GM23338 (cell line): ENCODE results near the gene TAGLN3. TPM values are rescaled to one million over a fixed set of nuclear protein-coding genes. Genes with fewer than 3 reads are reported as not detected.

Experiments
- ATAC-seq: fragments of 200-7000 bp; cut with Tn5 transposase; 3 replicates; pipeline ENCODE4 v1.9.1; 2020
- DNase-seq: peaks from one replicate; pipeline ENCODE4 v3.0.0-alpha.2; 2015; ENCODE audit warnings: low spot score
- H2AFZ ChIP-seq: fragments of 200-600 bp; sonication (generic); 2 replicates; pipeline ENCODE4 v1.8.0; 2016; ENCODE audit warnings: antibody characterized with exemption, mild to moderate bottlenecking, moderate library complexity
- H3F3A ChIP-seq: fragments of 200-600 bp; sonication (generic); replicated peaks from 2 replicates; pipeline ENCODE4 v1.8.0; 2017; ENCODE audit warnings: antibody characterized with exemption, mixed run types, low read depth
- H3K27ac ChIP-seq: fragments of 200-600 bp; sonication (generic); 2 replicates; pipeline ENCODE4 v1.6.1; 2016; ENCODE audit warnings: low read depth
- H3K27me3 ChIP-seq: fragments of 200-600 bp; sonication (generic); 2 replicates; pipeline ENCODE4 v1.8.0; 2016; ENCODE audit warnings: mild to moderate bottlenecking, mixed run types, moderate library complexity; ENCODE audit not compliant: insufficient read depth
- H3K36me3 ChIP-seq: fragments of 200-600 bp; sonication (generic); 2 replicates; pipeline ENCODE4 v1.8.0; 2016; ENCODE audit warnings: mild to moderate bottlenecking; ENCODE audit not compliant: insufficient read depth
- H3K4me1 ChIP-seq: fragments of 200-600 bp; sonication (generic); 2 replicates; pipeline ENCODE4 v1.8.0; 2016; ENCODE audit warnings: mild to moderate bottlenecking, moderate library complexity; ENCODE audit not compliant: insufficient read depth
- H3K4me2 ChIP-seq: fragments of 200-600 bp; sonication (generic); 2 replicates; pipeline ENCODE4 v1.7.1; 2017; ENCODE audit warnings: mixed run types
- H3K4me3 ChIP-seq: fragments of 200-600 bp; sonication (generic); 2 replicates; pipeline ENCODE4 v1.6.1; 2016; ENCODE audit warnings: mixed run types
- H3K79me2 ChIP-seq: fragments of 200-600 bp; sonication (generic); replicated peaks from 2 replicates; pipeline ENCODE4 v1.8.0; 2017; ENCODE audit warnings: mild to moderate bottlenecking; ENCODE audit not compliant: insufficient read depth
- H3K9me2 ChIP-seq: fragments of 200-600 bp; sonication (generic); 2 replicates; pipeline ENCODE4 v1.8.0; 2017; ENCODE audit not compliant: insufficient read depth
- H4K20me1 ChIP-seq: fragments of 200-600 bp; sonication (generic); replicated peaks from 2 replicates; pipeline ENCODE4 v1.8.0; 2017; ENCODE audit warnings: mild to moderate bottlenecking; ENCODE audit not compliant: insufficient read depth
- H3K27ac Mint-ChIP-seq: 2 replicates; pipeline ENCODE4 v1.8.0; 2020; ENCODE audit warnings: inconsistent platforms, mild to moderate bottlenecking, moderate library complexity, mixed read lengths
- H3K27me3 Mint-ChIP-seq: 3 replicates; pipeline ENCODE4 v1.8.0; 2022; ENCODE audit warnings: low read depth, mild to moderate bottlenecking, moderate library complexity, mixed read lengths, inconsistent platforms; ENCODE audit not compliant: insufficient read depth, poor library complexity
- H3K36me3 Mint-ChIP-seq: 3 replicates; pipeline ENCODE4 v1.8.0; 2021; ENCODE audit warnings: low read depth, mild to moderate bottlenecking, inconsistent platforms, moderate library complexity, mixed read lengths
- H3K4me1 Mint-ChIP-seq: 3 replicates; pipeline ENCODE4 v1.8.0; 2020; ENCODE audit warnings: mild to moderate bottlenecking, inconsistent platforms, mixed read lengths
- H3K4me3 Mint-ChIP-seq: 3 replicates; pipeline ENCODE4 v1.8.0; 2021; ENCODE audit warnings: moderate library complexity, mild to moderate bottlenecking, inconsistent platforms, mixed read lengths
- H3K9me3 Mint-ChIP-seq: 3 replicates; pipeline ENCODE4 v1.8.0; 2020; ENCODE audit warnings: moderate library complexity, mild to moderate bottlenecking, inconsistent platforms, mixed read lengths
- CREB1 ChIP-seq: fragments of 250-450 bp; sonication (Bioruptor Pico); IDR thresholded peaks from 2 replicates; pipeline ENCODE4 v1.5.0; 2020; ENCODE audit warnings: low read depth, mild to moderate bottlenecking, moderate library complexity
- EZH2 ChIP-seq: fragments of 200-600 bp; sonication (generic); IDR thresholded peaks from one replicate; pipeline ENCODE4 v1.8.0; 2017; ENCODE audit warnings: antibody characterized with exemption, mild to moderate bottlenecking, low read depth; ENCODE audit not compliant: unreplicated experiment
- EZH2phosphoT487 ChIP-seq: fragments of 200-600 bp; sonication (generic); IDR thresholded peaks from one replicate; pipeline ENCODE4 v1.8.1; 2018; ENCODE audit warnings: antibody characterized with exemption; ENCODE audit not compliant: unreplicated experiment
- JUNB ChIP-seq: IDR thresholded peaks from one replicate; pipeline ENCODE4 v1.6.1; 2016; ENCODE audit warnings: antibody characterized with exemption; ENCODE audit not compliant: unreplicated experiment
- NANOG ChIP-seq: IDR thresholded peaks from 2 replicates; pipeline ENCODE4 v1.6.1; 2016; ENCODE audit warnings: antibody characterized with exemption, borderline replicate concordance
- POLR2AphosphoS5 ChIP-seq: IDR thresholded peaks from 2 replicates; pipeline ENCODE4 v1.6.1; 2016; ENCODE audit warnings: antibody characterized with exemption, low read depth
- STAT1 ChIP-seq: IDR thresholded peaks from one replicate; pipeline ENCODE4 v1.6.1; 2016; ENCODE audit warnings: antibody characterized with exemption; ENCODE audit not compliant: unreplicated experiment
- ZNF114 ChIP-seq: fragments of 250-450 bp; sonication (Bioruptor Pico); IDR thresholded peaks from 2 replicates; pipeline ENCODE4 v1.5.0; 2020; ENCODE audit warnings: mild to moderate bottlenecking, moderate library complexity
- ZNF331 ChIP-seq: fragments of 250-450 bp; sonication (Bioruptor Pico); IDR thresholded peaks from 2 replicates; pipeline ENCODE4 v1.5.0; 2020; ENCODE audit warnings: low read depth, mild to moderate bottlenecking, moderate library complexity
- polyA plus RNA-seq: library from polyadenylated mRNA; unstranded; fragments of >200 nt; fragmentation: Nextera tagmentation; extraction: Ambion mirVana; gene quantifications from 2 replicates; pipeline ENCODE4 v1.2.1, GENCODE V29; 2016
- total RNA-seq: library from RNA; depleted of rRNA; stranded (reverse); fragments of >200 nt; shearing (Covaris generic); gene quantifications from 2 replicates; pipeline ENCODE4 v1.2.3, GENCODE V29; 2014
- TF ChIP-seq, protein P1 (sequence below), 2 experiments: fragments of 200-600 bp in 1 of 2; sonication (generic) in 1 of 2; conservative IDR thresholded peaks; 2 replicates each; pipeline versions ENCODE4 v1.5.1 to v1.6.1; 2016 to 2017; ENCODE audit warnings: antibody characterized with exemption in 2 of 2, low read depth in 2 of 2, mild to moderate bottlenecking in 2 of 2, moderate library complexity in 1 of 2
- TF ChIP-seq, protein P2 (sequence below): IDR thresholded peaks from 2 replicates; pipeline ENCODE4 v1.6.1; 2016; ENCODE audit warnings: antibody characterized with exemption
- TF ChIP-seq, protein P3 (sequence below): fragments of 250-450 bp; sonication (Bioruptor Pico); IDR thresholded peaks from 2 replicates; pipeline ENCODE4 v1.5.0; 2020; ENCODE audit warnings: mild to moderate bottlenecking, moderate library complexity
- TF ChIP-seq, protein P4 (sequence below): IDR thresholded peaks from one replicate; pipeline ENCODE4 v1.6.1; 2018; ENCODE audit warnings: antibody characterized with exemption; ENCODE audit not compliant: unreplicated experiment

The TAGLN3 gene
- total and polyA plus RNA-seq, 2 experiments from 2014 or later = 6.8 to 12.6 TPM

DNA sequence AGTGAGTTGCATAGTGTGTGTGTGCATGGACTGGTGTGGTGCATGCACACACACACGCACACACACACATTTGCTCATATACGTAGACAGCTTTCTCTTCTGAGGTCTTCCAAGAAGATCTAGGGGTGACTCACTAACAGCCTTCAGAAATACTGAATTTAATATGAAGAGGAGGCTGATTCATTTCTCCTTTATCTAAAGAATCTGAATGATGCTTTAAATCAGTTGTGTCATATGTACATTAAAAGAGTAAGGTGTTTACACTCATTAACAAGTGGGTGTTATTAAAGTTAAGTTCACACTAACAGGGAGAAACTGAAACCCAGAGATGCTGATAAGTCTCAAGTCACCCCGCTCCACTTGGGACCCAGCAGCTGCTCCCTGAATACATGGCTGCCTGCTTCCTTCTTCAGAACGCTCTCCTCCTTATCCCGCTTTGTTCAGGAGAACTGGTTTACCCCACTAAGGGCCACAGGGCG, 57.8 kb downstream of the TAGLN3 start:
- Histone ChIP-seq H3K79me2 (no peaks in the 10 kb centered on the region), H3K4me1 (peaks cover 13% of the 10 kb centered on the region), H3K4me3 (no peak overlapping the region), H3K27me3 (no peaks in the 10 kb centered on the region), H4K20me1 (no peaks in the 10 kb centered on the region), H3K36me3 (no peaks in the 10 kb centered on the region), H3K9me2 (no peaks in the 10 kb centered on the region), H2AFZ (no peak overlapping the region), H3K4me2 (no peak overlapping the region), H3K27ac (no peak overlapping the region), H3F3A (no peaks in the 10 kb centered on the region)
- Mint-ChIP-seq H3K4me1 (peaks cover 34% of the 10 kb centered on the region), H3K27ac (no peak overlapping the region), H3K4me3 (no peak overlapping the region), H3K36me3 (no peaks in the 10 kb centered on the region; the same call in 2 of the 3 replicates), H3K27me3 (no peaks in the 10 kb centered on the region), H3K9me3 (peaks cover 5% of the 10 kb centered on the region; the same call in 2 of the 3 replicates)
- TF ChIP-seq, protein P1, sequence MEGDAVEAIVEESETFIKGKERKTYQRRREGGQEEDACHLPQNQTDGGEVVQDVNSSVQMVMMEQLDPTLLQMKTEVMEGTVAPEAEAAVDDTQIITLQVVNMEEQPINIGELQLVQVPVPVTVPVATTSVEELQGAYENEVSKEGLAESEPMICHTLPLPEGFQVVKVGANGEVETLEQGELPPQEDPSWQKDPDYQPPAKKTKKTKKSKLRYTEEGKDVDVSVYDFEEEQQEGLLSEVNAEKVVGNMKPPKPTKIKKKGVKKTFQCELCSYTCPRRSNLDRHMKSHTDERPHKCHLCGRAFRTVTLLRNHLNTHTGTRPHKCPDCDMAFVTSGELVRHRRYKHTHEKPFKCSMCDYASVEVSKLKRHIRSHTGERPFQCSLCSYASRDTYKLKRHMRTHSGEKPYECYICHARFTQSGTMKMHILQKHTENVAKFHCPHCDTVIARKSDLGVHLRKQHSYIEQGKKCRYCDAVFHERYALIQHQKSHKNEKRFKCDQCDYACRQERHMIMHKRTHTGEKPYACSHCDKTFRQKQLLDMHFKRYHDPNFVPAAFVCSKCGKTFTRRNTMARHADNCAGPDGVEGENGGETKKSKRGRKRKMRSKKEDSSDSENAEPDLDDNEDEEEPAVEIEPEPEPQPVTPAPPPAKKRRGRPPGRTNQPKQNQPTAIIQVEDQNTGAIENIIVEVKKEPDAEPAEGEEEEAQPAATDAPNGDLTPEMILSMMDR (conservative IDR thresholded peaks at IDR 0.05; ENCODE audit: low read depth in 2 of 2) = no peak
- TF ChIP-seq, protein P2, sequence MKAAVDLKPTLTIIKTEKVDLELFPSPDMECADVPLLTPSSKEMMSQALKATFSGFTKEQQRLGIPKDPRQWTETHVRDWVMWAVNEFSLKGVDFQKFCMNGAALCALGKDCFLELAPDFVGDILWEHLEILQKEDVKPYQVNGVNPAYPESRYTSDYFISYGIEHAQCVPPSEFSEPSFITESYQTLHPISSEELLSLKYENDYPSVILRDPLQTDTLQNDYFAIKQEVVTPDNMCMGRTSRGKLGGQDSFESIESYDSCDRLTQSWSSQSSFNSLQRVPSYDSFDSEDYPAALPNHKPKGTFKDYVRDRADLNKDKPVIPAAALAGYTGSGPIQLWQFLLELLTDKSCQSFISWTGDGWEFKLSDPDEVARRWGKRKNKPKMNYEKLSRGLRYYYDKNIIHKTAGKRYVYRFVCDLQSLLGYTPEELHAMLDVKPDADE = no peak
- TF ChIP-seq CREB1 (no peak), EZH2phosphoT487 (no peak), EZH2 (no peak), NANOG (no peak), ZNF114 (CRISPR knock-in tag) (no peak), STAT1 (no peak), POLR2AphosphoS5 (no peak), JUNB (no peak), ZNF331 (no peak)
- TF ChIP-seq, protein P3, sequence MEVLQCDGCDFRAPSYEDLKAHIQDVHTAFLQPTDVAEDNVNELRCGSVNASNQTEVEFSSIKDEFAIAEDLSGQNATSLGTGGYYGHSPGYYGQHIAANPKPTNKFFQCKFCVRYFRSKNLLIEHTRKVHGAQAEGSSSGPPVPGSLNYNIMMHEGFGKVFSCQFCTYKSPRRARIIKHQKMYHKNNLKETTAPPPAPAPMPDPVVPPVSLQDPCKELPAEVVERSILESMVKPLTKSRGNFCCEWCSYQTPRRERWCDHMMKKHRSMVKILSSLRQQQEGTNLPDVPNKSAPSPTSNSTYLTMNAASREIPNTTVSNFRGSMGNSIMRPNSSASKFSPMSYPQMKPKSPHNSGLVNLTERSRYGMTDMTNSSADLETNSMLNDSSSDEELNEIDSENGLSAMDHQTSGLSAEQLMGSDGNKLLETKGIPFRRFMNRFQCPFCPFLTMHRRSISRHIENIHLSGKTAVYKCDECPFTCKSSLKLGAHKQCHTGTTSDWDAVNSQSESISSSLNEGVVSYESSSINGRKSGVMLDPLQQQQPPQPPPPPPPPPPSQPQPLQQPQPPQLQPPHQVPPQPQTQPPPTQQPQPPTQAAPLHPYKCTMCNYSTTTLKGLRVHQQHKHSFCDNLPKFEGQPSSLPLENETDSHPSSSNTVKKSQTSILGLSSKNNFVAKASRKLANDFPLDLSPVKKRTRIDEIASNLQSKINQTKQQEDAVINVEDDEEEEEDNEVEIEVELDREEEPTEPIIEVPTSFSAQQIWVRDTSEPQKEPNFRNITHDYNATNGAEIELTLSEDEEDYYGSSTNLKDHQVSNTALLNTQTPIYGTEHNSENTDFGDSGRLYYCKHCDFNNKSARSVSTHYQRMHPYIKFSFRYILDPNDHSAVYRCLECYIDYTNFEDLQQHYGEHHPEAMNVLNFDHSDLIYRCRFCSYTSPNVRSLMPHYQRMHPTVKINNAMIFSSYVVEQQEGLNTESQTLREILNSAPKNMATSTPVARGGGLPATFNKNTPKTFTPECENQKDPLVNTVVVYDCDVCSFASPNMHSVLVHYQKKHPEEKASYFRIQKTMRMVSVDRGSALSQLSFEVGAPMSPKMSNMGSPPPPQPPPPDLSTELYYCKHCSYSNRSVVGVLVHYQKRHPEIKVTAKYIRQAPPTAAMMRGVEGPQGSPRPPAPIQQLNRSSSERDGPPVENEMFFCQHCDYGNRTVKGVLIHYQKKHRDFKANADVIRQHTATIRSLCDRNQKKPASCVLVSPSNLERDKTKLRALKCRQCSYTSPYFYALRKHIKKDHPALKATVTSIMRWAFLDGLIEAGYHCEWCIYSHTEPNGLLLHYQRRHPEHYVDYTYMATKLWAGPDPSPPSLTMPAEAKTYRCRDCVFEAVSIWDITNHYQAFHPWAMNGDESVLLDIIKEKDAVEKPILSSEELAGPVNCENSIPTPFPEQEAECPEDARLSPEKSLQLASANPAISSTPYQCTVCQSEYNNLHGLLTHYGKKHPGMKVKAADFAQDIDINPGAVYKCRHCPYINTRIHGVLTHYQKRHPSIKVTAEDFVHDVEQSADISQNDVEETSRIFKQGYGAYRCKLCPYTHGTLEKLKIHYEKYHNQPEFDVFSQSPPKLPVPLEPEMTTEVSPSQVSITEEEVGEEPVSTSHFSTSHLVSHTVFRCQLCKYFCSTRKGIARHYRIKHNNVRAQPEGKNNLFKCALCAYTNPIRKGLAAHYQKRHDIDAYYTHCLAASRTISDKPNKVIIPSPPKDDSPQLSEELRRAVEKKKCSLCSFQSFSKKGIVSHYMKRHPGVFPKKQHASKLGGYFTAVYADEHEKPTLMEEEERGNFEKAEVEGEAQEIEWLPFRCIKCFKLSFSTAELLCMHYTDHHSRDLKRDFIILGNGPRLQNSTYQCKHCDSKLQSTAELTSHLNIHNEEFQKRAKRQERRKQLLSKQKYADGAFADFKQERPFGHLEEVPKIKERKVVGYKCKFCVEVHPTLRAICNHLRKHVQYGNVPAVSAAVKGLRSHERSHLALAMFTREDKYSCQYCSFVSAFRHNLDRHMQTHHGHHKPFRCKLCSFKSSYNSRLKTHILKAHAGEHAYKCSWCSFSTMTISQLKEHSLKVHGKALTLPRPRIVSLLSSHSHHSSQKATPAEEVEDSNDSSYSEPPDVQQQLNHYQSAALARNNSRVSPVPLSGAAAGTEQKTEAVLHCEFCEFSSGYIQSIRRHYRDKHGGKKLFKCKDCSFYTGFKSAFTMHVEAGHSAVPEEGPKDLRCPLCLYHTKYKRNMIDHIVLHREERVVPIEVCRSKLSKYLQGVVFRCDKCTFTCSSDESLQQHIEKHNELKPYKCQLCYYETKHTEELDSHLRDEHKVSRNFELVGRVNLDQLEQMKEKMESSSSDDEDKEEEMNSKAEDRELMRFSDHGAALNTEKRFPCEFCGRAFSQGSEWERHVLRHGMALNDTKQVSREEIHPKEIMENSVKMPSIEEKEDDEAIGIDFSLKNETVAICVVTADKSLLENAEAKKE (CRISPR knock-in tag) = no peak
- TF ChIP-seq, protein P4, sequence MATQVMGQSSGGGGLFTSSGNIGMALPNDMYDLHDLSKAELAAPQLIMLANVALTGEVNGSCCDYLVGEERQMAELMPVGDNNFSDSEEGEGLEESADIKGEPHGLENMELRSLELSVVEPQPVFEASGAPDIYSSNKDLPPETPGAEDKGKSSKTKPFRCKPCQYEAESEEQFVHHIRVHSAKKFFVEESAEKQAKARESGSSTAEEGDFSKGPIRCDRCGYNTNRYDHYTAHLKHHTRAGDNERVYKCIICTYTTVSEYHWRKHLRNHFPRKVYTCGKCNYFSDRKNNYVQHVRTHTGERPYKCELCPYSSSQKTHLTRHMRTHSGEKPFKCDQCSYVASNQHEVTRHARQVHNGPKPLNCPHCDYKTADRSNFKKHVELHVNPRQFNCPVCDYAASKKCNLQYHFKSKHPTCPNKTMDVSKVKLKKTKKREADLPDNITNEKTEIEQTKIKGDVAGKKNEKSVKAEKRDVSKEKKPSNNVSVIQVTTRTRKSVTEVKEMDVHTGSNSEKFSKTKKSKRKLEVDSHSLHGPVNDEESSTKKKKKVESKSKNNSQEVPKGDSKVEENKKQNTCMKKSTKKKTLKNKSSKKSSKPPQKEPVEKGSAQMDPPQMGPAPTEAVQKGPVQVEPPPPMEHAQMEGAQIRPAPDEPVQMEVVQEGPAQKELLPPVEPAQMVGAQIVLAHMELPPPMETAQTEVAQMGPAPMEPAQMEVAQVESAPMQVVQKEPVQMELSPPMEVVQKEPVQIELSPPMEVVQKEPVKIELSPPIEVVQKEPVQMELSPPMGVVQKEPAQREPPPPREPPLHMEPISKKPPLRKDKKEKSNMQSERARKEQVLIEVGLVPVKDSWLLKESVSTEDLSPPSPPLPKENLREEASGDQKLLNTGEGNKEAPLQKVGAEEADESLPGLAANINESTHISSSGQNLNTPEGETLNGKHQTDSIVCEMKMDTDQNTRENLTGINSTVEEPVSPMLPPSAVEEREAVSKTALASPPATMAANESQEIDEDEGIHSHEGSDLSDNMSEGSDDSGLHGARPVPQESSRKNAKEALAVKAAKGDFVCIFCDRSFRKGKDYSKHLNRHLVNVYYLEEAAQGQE = no peak
- ATAC-seq (no peak), DNase-seq (no peak)
